ENCODE data around the gene SPECC1L.
"Not testable (repeated sequence)": the region's sequence is repeated elsewhere in the genome, so short reads cannot be mapped to it uniquely, and the experiment has no call there.

SPECC1L gene

GRCh38 chr22:24305260-24305692 is 34.6 kb downstream of the SPECC1L start:
- peak; percentile 48 to 81 for DNase-seq (ENCODE audit: low read depth in 2 of 2)
- no peak overlapping the region for H3K4me3 ChIP-seq (replicated peaks in 1 of 2; ENCODE audit: low read depth in 2 of 2, low read length in 2 of 2)
- TF ChIP-seq CTCF (IDR thresholded peaks at IDR 0.05; ENCODE audit: low read depth, low read length), result no peak

- DNase-seq (ENCODE audit: low read depth in 2 of 2), result no peak
- no peak overlapping the region for H3K4me3 ChIP-seq (replicated peaks in 1 of 2; ENCODE audit: low read depth in 2 of 2, low read length in 2 of 2)
- no peak for TF ChIP-seq CTCF (IDR thresholded peaks at IDR 0.05; ENCODE audit: low read depth, low read length)
These were observed 40.3 kb downstream of the SPECC1L start for GRCh38 chr22:24310969-24311368.

- no peak for DNase-seq (ENCODE audit: low read depth in 2 of 2)
- no peak for TF ChIP-seq CTCF (IDR thresholded peaks at IDR 0.05; ENCODE audit: low read depth, low read length)
- H3K4me3 ChIP-seq (replicated peaks in 1 of 2; ENCODE audit: low read depth in 2 of 2, low read length in 2 of 2), result no peak overlapping the region
These were observed 44.8 kb downstream of the SPECC1L start for GRCh38 chr22:24315367-24315966.

GRCh38 chr22:24316264-24316663 is 45.6 kb downstream of the SPECC1L start:
- DNase-seq (ENCODE audit: low read depth in 2 of 2); H3K4me3 ChIP-seq (replicated peaks in 1 of 2; ENCODE audit: low read depth in 2 of 2, low read length in 2 of 2): not testable (repeated sequence)

GRCh38 chr22:24317511-24317910 is 46.9 kb downstream of the SPECC1L start:
- DNase-seq (ENCODE audit: low read depth in 2 of 2); H3K4me3 ChIP-seq (replicated peaks in 1 of 2; ENCODE audit: low read depth in 2 of 2, low read length in 2 of 2): not testable (repeated sequence)

GRCh38 chr22:24319451-24319850 is 48.8 kb downstream of the SPECC1L start:
- TF ChIP-seq CTCF (IDR thresholded peaks at IDR 0.05; ENCODE audit: low read depth, low read length), result no peak

GRCh38 chr22:24321999-24322398 is 51.4 kb downstream of the SPECC1L start:
- no peak overlapping the region for H3K4me3 ChIP-seq (replicated peaks in 1 of 2; ENCODE audit: low read depth in 2 of 2, low read length in 2 of 2)
- TF ChIP-seq CTCF (IDR thresholded peaks at IDR 0.05; ENCODE audit: low read depth, low read length), result no peak
- DNase-seq (ENCODE audit: low read depth in 2 of 2), result no peak

More at GRCh38 chr22:24319451-24319850, 48.8 kb downstream of the SPECC1L start:
- H3K4me3 ChIP-seq (replicated peaks in 1 of 2; ENCODE audit: low read depth in 2 of 2, low read length in 2 of 2), result no peak overlapping the region
- peak; percentile 43 to 72 for DNase-seq (ENCODE audit: low read depth in 2 of 2)

- no peak for TF ChIP-seq CTCF (IDR thresholded peaks at IDR 0.05; ENCODE audit: low read depth, low read length)
- no peak overlapping the region for H3K4me3 ChIP-seq (replicated peaks in 1 of 2; ENCODE audit: low read depth in 2 of 2, low read length in 2 of 2)
- no peak for DNase-seq (ENCODE audit: low read depth in 2 of 2)
These were observed 51.9 kb downstream of the SPECC1L start for GRCh38 chr22:24322522-24322921.

Measured in cardiac fibroblast (primary cell).